Ectodermal cell (in vitro differentiated cells): ENCODE data around the gene C1orf105. TPM values are rescaled to one million over a fixed set of nuclear protein-coding genes. Genes with fewer than 3 reads are reported as not detected.
"Not testable (repeated sequence)": the region's sequence is repeated elsewhere in the genome, so short reads cannot be mapped to it uniquely, and the experiment has no call there.

ENCODE experiments used
- H3K27ac ChIP-seq: 2 replicates; pipeline ENCODE4 v1.7.0; 2013; ENCODE audit warnings: mild to moderate bottlenecking, low read depth, low read length; ENCODE audit not compliant: insufficient read depth, poor library complexity, severe bottlenecking
- H3K27me3 ChIP-seq: 2 replicates; pipeline ENCODE4 v1.7.0; 2013; ENCODE audit warnings: mild to moderate bottlenecking, low read length; ENCODE audit not compliant: insufficient read depth, control insufficient read depth, poor library complexity, severe bottlenecking
- H3K36me3 ChIP-seq: one replicate; pipeline ENCODE4 v1.7.0; 2013; ENCODE audit warnings: low read length; ENCODE audit not compliant: control insufficient read depth, insufficient read depth
- H3K4me1 ChIP-seq: one replicate; pipeline ENCODE4 v1.7.0; 2013; ENCODE audit warnings: low read length; ENCODE audit not compliant: control insufficient read depth, insufficient read depth
- H3K4me3 ChIP-seq: 2 replicates; pipeline ENCODE4 v1.7.0; 2013; ENCODE audit warnings: low read depth, low read length, control low read depth; ENCODE audit not compliant: insufficient read depth
- H3K9me3 ChIP-seq: 2 replicates; pipeline ENCODE4 v1.7.0; 2013; ENCODE audit warnings: mild to moderate bottlenecking, low read length, moderate library complexity; ENCODE audit not compliant: control insufficient read depth
- WGBS, 2 experiments: methylation state at CpG; one replicate each; pipeline ENCODE4 v1.1.7; 2013; ENCODE audit warnings: missing lambda C conversion rate in 2 of 2; 5-methylcytosine and 5-hydroxymethylcytosine counted together
- polyA plus RNA-seq, 4 experiments: library from polyadenylated mRNA; stranded (reverse); fragments of 50-300 nt; gene quantifications; one replicate each; pipeline ENCODE4 v1.2.3, GENCODE V29; 2013

The C1orf105 gene, protein sequence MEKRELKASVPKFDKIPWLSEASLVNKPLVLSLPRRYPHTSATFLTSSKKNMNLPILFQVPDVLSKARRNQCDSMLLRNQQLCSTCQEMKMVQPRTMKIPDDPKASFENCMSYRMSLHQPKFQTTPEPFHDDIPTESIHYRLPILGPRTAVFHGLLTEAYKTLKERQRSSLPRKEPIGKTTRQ
- polyA plus RNA-seq (2013, experiment 1 of 4), result not detected
- polyA plus RNA-seq (2013, experiment 2 of 4), result not detected
- polyA plus RNA-seq (2013, experiment 3 of 4), result not detected
- polyA plus RNA-seq (2013, experiment 4 of 4), result not detected

- no peaks in the 10 kb centered on the region for H3K9me3 ChIP-seq
- H3K27ac ChIP-seq, result no peak within 1 kb of the TSS
- no peaks in the 10 kb centered on the region for H3K27me3 ChIP-seq
- H3K36me3 ChIP-seq, result no peaks in the 10 kb centered on the region
- H3K4me1 ChIP-seq, result peaks cover 4% of the 10 kb centered on the region
- no peak within 1 kb of the TSS for H3K4me3 ChIP-seq
- 78 to 95% methylated on average over 1 of the region's 1 CpG for WGBS, 2 experiments
Measured at GRCh38 chr1:172420385-172420784, at the start of gene C1orf105. Gene C1orf105, plus strand, starts transcription at chr1:172420685. Its CDS starts 201 bp downstream, at chr1:172420886.

DNA sequence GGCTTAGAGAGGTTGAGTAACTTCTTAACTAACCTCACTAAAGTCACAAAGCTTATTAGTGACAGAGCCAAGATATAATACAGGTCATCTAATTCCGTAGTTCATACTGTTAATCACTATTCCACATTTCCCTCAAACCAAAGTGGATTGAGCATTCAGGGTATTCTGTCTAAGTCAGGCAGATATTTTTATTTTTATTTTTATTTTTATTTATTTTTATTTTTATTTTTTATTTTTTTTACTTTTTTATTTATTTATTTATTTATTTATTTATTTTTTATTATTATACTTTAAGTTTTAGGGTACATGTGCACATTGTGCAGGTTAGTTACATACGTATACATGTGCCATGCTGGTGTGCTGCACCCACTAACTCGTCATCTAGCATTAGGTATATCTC is 48.8 kb upstream of the C1orf105 start:
- not testable (repeated sequence) for H3K36me3 ChIP-seq, H3K4me1 ChIP-seq, H3K27me3 ChIP-seq, H3K4me3 ChIP-seq, H3K9me3 ChIP-seq, H3K27ac ChIP-seq
- WGBS, 2 experiments, result 78 to 91% methylated on average over 1 of the region's 3 CpGs

GRCh38 chr1:172373864-172374263 is 46.6 kb upstream of the C1orf105 start:
- H3K4me3 ChIP-seq, result no peak overlapping the region
- H3K27ac ChIP-seq, result no peak overlapping the region
- H3K9me3 ChIP-seq, result no peaks in the 10 kb centered on the region
- 89% methylated on average over 1 of the region's 1 CpG; no CpG with 5 or more reads in 1 of the 2 experiments for WGBS, 2 experiments
- H3K27me3 ChIP-seq, result no peaks in the 10 kb centered on the region
- H3K4me1 ChIP-seq, result no peaks in the 10 kb centered on the region
- H3K36me3 ChIP-seq, result no peaks in the 10 kb centered on the region

- H3K9me3 ChIP-seq, result no peaks in the 10 kb centered on the region
- no peaks in the 10 kb centered on the region for H3K27me3 ChIP-seq
- H3K36me3 ChIP-seq, result no peaks in the 10 kb centered on the region
- no peak overlapping the region for H3K4me3 ChIP-seq
- H3K27ac ChIP-seq, result no peak overlapping the region
- WGBS, 2 experiments, result 72 to 95% methylated on average over 2 of the region's 2 CpGs
- no peaks in the 10 kb centered on the region for H3K4me1 ChIP-seq
Measured at GRCh38 chr1:172375211-172375631, 45.3 kb upstream of the C1orf105 start.

DNA sequence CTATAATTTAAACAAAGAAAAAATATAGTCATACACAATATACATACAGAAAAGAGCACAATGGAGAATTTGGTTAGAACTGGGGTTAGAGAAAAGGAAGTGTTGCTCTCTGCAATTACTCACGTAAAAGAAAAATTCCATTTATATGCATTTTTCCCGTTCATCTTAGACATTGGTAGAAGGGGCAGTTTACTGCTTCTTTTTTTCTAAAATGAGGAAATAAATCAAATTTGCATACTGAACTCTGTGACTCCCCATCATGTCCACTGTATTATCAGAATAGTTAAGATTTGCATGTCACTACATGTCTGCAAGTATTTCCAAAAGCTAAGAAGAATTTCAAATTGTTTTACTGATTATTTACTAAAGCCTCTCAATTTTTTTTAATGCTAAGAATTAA is 44.1 kb upstream of the C1orf105 start:
- Histone ChIP-seq H3K9me3 (no peaks in the 10 kb centered on the region), H3K4me3 (no peak overlapping the region), H3K27me3 (no peaks in the 10 kb centered on the region), H3K27ac (no peak overlapping the region), H3K4me1 (no peaks in the 10 kb centered on the region), H3K36me3 (no peaks in the 10 kb centered on the region)
- 80 to 94% methylated on average over 1 to 2 of the region's 2 CpGs for WGBS, 2 experiments

DNA sequence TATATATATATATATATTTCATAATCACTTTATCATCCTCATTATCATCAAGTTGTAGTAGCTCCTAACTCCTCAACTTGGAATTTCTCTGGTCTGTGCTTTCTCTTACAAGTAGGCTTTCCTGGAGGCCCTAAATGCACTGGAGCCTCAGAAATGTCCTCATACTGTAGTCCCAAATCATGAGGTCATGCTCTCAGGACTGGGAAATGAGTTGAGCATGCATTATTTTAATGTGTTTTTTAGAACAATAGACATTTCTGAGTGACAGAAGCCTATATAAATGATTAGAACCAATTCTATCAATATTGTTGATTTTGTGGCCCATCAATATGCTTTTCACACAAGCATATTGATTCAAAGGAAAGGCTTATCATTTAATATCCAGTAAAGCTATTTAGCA is 42.9 kb upstream of the C1orf105 start:
- Histone ChIP-seq H3K36me3 (no peaks in the 10 kb centered on the region), H3K27me3 (no peaks in the 10 kb centered on the region), H3K4me1 (no peaks in the 10 kb centered on the region), H3K4me3 (no peak overlapping the region), H3K27ac (no peak overlapping the region), H3K9me3 (no peaks in the 10 kb centered on the region)

DNA sequence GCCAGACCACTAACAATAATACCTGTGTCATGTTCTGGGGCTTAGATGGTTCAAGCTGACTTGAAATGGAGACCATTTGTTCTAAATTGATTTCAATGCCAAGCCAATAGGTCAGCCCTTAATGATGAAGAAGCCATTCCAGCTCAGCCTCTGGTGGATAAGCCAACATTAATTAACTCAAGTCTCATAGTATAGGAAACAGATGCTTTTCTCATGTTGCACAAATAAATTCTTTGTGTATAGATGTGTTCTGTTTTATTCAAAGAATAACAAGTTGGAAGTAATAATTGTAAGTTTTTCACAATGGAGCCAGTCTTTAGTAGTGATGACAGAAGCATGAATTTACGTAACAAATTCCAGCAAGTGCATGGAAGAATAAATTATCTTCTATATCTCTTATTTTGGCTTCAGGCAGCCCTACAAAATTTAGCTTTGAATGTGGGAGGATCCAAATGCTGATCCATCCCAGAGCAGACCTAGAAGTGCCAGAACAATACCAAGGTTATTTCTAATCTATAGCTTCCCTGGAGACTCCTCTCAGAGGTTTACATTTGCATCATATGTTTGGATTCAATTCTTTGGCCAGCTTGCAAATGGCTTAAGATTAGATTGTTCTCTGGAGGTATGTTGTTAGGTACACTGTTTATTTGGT is 42.2 kb upstream of the C1orf105 start:
- Histone ChIP-seq H3K27ac (no peak overlapping the region), H3K36me3 (no peaks in the 10 kb centered on the region), H3K4me3 (no peak overlapping the region), H3K4me1 (peaks cover 3% of the 10 kb centered on the region), H3K9me3 (no peaks in the 10 kb centered on the region), H3K27me3 (no peaks in the 10 kb centered on the region)
- 90 to 100% methylated on average over 1 of the region's 1 CpG for WGBS, 2 experiments

DNA sequence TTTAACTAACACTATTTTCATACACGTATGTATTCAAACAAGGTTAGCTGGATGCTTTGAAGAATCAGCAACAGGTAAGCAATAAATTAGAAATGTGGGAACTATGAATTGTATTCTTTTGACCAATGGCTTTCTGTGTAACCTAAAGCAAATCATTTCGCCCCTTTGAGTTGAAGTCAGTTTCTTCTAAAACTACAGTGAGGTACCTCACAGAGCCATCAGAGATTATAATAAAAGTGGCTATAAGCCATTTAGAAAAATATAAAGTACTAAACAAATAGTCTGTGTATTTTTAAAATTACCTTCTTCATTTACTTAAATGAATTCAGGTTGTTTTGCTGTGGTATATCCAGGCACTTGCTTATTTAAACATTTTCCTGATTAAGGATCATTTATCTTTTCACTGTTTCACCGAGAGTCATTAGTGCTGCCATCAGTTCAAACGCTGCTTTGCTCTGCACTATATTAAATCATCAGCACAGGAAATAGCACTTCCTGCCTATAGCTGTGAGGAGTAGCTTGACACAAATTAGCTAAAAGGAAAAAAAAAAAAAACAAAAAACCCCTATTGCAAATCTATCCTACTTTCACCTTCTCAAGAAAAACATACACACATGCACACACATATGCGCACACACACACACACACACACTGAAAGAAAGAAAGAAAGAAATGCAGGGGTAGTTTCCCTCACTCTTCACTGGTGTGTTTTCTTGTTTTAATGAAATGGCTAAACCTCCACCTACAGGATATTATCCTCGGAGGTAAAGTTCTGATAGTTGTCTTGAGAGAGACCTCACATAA is 39.8 kb upstream of the C1orf105 start:
- 86 to 89% methylated on average over 4 to 5 of the region's 6 CpGs for WGBS, 2 experiments
- H3K27ac ChIP-seq, result no peak overlapping the region

DNA sequence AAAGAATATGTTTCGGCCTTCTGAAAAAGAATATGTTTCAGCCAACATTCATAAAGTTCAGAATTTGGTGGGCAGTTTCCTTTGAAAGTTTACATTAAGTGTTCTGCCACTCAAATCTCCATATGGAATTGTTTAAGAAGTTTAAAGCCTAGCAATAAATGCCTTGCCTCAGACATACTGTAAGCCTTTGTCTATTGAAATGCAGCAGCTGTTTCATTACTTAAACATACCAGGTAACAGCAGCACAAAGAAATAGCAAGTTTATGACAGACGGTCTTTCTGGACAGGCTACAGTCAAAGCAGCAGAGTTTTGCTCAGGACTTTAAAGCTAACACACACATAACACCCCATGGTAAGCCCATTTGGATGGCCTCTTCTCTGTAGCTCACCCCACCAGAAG is 38.5 kb upstream of the C1orf105 start:
- Histone ChIP-seq H3K27me3 (no peaks in the 10 kb centered on the region), H3K27ac (no peak overlapping the region), H3K4me1 (peaks cover 6% of the 10 kb centered on the region), H3K9me3 (no peaks in the 10 kb centered on the region), H3K36me3 (no peaks in the 10 kb centered on the region), H3K4me3 (no peak overlapping the region)
- 88 to 95% methylated on average over 1 to 2 of the region's 2 CpGs for WGBS, 2 experiments

More for the DNA sequence above, 39.8 kb upstream of the C1orf105 start:
- no peak overlapping the region for H3K4me3 ChIP-seq
- no peaks in the 10 kb centered on the region for H3K9me3 ChIP-seq
- H3K27me3 ChIP-seq, result no peaks in the 10 kb centered on the region
- peaks cover 6% of the 10 kb centered on the region for H3K4me1 ChIP-seq
- H3K36me3 ChIP-seq, result no peaks in the 10 kb centered on the region

DNA sequence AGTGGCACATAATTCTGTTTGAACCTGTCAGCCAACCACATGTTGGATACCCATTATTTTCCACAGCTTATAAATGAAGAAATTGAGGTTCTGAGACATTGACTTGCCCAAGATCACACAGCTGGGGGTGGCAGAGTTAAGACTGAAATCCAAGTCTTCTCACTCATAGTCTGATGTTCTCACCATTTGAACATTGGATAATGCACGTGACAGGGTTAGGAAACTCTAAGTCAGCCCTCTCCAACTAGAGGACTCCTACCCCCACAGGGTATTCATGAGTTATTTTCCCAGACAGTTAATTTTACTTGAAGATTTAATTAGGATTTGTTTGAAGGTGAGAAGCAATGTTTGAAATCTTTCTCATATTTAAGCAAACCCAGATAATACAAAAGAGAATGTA is 38.1 kb upstream of the C1orf105 start:
- no peaks in the 10 kb centered on the region for H3K27me3 ChIP-seq
- peaks cover 6% of the 10 kb centered on the region for H3K4me1 ChIP-seq
- H3K27ac ChIP-seq, result no peak overlapping the region
- 96 to 100% methylated on average over 1 of the region's 1 CpG for WGBS, 2 experiments
- no peak overlapping the region for H3K4me3 ChIP-seq
- no peaks in the 10 kb centered on the region for H3K9me3 ChIP-seq
- no peaks in the 10 kb centered on the region for H3K36me3 ChIP-seq
